Measurements from ENCODE around the gene AGPAT2. TPM values are rescaled to one million over a fixed set of nuclear protein-coding genes. Genes with fewer than 3 reads are reported as not detected.
A peak's percentile ranks its signal among the peaks of the same experiment; 100 is the strongest.

AGPAT2 gene
- total RNA-seq, 1 experiment from 2014 or later, result 40.2 TPM

GRCh38 chr9:136723362-136723976 is 36.2 kb upstream of the AGPAT2 start:
- CTCF ChIA-PET, result interaction anchor here (0.5 to 2.9 kb wide), 5 partner anchors 10 to 119 kb away, joined by 3 to 12 read pairs (median 6); partner anchors contain the start of genes LCN10 and LCN8

GRCh38 chr9:136722969-136723356 is 35.7 kb upstream of the AGPAT2 start:
- ChIA-PET POLR2A (interaction anchor here (0.6 to 1.5 kb wide), 2 partner anchors 9 to 48 kb away, joined by 4 to 6 read pairs; no protein-coding TSS in a partner anchor), CTCF (interaction anchor here (1.2 to 2.9 kb wide), 4 partner anchors 10 to 51 kb away, joined by 5 to 12 read pairs (median 8); partner anchors contain the start of genes LCN10 and LCN8)
- Mint-ChIP-seq H3K4me3 (no peak overlapping the region), H3K27me3 (ENCODE audit: low read depth) (no peaks in the 10 kb centered on the region), H3K36me3 (peaks cover 39% of the 10 kb centered on the region), H3K4me1 (peaks cover 17% of the 10 kb centered on the region), H3K27ac (no peak overlapping the region), H3K9me3 (no peaks in the 10 kb centered on the region)
- DNase-seq (ENCODE audit: low spot score), result no peak
- TF ChIP-seq ZNF423 (CRISPR knock-in tag; IDR thresholded peaks at IDR 0.05), result no peak
- TF ChIP-seq MLX (CRISPR knock-in tag; IDR thresholded peaks at IDR 0.05), result 0 out of 2 replicates have a peak, but pooled peaks have one; percentile 61
- TF ChIP-seq ESRRA (CRISPR knock-in tag; IDR thresholded peaks at IDR 0.05; ENCODE audit: borderline replicate concordance), result no peak
- peak; percentile 51 for TF ChIP-seq PRRX2 (CRISPR knock-in tag; IDR thresholded peaks at IDR 0.05)
- TF ChIP-seq FOXP1 (CRISPR knock-in tag; IDR thresholded peaks at IDR 0.05; ENCODE audit: borderline replicate concordance), result 0 out of 2 replicates have a peak, but pooled peaks have one; percentile 13
- no peak for TF ChIP-seq CREB1 (CRISPR knock-in tag; IDR thresholded peaks at IDR 0.05)
- 0 out of 2 replicates have a peak, but pooled peaks have one; percentile 51 for TF ChIP-seq IRF2 (CRISPR knock-in tag; IDR thresholded peaks at IDR 0.05; ENCODE audit: borderline replicate concordance, low read depth)
- TF ChIP-seq AR (CRISPR knock-in tag; IDR thresholded peaks at IDR 0.05), result 0 out of 2 replicates have a peak, but pooled peaks have one; percentile 50
- TF ChIP-seq MYBL2 (CRISPR knock-in tag; IDR thresholded peaks at IDR 0.05), result 0 out of 2 replicates have a peak, but pooled peaks have one; percentile 29
- TF ChIP-seq ZNF425 (CRISPR knock-in tag; conservative IDR thresholded peaks at IDR 0.05), result no peak
- peak; percentile 1 for ATAC-seq

More at GRCh38 chr9:136723362-136723976, 36.2 kb upstream of the AGPAT2 start:
- DNase-seq (ENCODE audit: low spot score) (no peak), ATAC-seq (peak; percentile 1)
- Mint-ChIP-seq H3K27me3 (ENCODE audit: low read depth) (no peaks in the 10 kb centered on the region), H3K4me3 (no peak overlapping the region), H3K9me3 (no peaks in the 10 kb centered on the region), H3K36me3 (peaks cover 39% of the 10 kb centered on the region), H3K27ac (no peak overlapping the region), H3K4me1 (peaks cover 17% of the 10 kb centered on the region)
- POLR2A ChIA-PET, result interaction anchor here (1.0 to 1.5 kb wide), 2 partner anchors 9 to 10 kb away, joined by 4 read pairs; no protein-coding TSS in a partner anchor
- TF ChIP-seq NFATC4 (CRISPR knock-in tag; IDR thresholded peaks at IDR 0.05) (peak; percentile 61; the same call in 1 of the 2 replicates), AR (CRISPR knock-in tag; IDR thresholded peaks at IDR 0.05) (peak; percentile 20; the same call in 1 of the 2 replicates), ZNF512 (CRISPR knock-in tag; IDR thresholded peaks at IDR 0.05; ENCODE audit: borderline replicate concordance) (no peak), TCF7 (CRISPR knock-in tag; IDR thresholded peaks at IDR 0.05; ENCODE audit: low read depth) (no peak), TEAD1 (CRISPR knock-in tag; IDR thresholded peaks at IDR 0.05) (peak; percentile 61; the same call in 1 of the 2 replicates), ZNF263 (CRISPR knock-in tag; IDR thresholded peaks at IDR 0.05; ENCODE audit: low read depth) (no peak), MYBL2 (CRISPR knock-in tag; IDR thresholded peaks at IDR 0.05) (0 out of 2 replicates have a peak, but pooled peaks have one; percentile 1)

All from WTC11 (cell line).